ENCODE data around the gene HAO2. TPM values are rescaled to one million over a fixed set of nuclear protein-coding genes. Genes with fewer than 3 reads are reported as not detected.

Gene HAO2
- total and polyA plus RNA-seq, 2 experiments from 2014 or later: not detected

DNA sequence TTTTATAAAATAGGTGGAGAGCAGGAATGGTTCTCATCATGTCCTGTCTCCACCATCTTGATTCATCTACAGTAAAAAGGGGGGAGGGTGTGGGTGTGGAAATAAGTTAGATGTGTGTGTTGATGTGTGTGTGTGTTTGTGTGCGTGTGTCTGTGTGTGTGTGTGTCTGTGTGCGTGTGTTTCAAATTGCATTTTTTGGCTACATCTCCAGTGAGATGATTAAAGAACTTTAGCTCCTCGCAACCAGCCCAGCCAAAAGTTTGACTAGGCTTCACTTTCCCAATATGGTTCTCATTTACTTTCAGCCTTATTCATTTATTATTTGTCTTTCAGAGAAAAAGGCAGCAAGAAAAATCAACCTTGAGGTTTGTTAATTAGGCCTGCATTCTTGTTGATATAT lies 14.7 kb upstream of the HAO2 start:
- TF ChIP-seq REST (IDR thresholded peaks at IDR 0.05; ENCODE audit: unreplicated experiment): no peak
- no peak for TF ChIP-seq STAT1 (IDR thresholded peaks at IDR 0.05; ENCODE audit: unreplicated experiment)
- no peak for TF ChIP-seq CREB1 (CRISPR knock-in tag; IDR thresholded peaks at IDR 0.05; ENCODE audit: low read depth)
- TF ChIP-seq EZH2phosphoT487 (IDR thresholded peaks at IDR 0.05; ENCODE audit: unreplicated experiment): no peak
- TF ChIP-seq ZNF462 (CRISPR knock-in tag; IDR thresholded peaks at IDR 0.05): no peak
- TF ChIP-seq NANOG (IDR thresholded peaks at IDR 0.05; ENCODE audit: borderline replicate concordance): no peak
- no peak for TF ChIP-seq ETS1 (IDR thresholded peaks at IDR 0.05)
- TF ChIP-seq EZH2 (IDR thresholded peaks at IDR 0.05; ENCODE audit: low read depth, unreplicated experiment): no peak
- TF ChIP-seq POLR2AphosphoS5 (IDR thresholded peaks at IDR 0.05; ENCODE audit: low read depth): no peak
- TF ChIP-seq, protein P1, sequence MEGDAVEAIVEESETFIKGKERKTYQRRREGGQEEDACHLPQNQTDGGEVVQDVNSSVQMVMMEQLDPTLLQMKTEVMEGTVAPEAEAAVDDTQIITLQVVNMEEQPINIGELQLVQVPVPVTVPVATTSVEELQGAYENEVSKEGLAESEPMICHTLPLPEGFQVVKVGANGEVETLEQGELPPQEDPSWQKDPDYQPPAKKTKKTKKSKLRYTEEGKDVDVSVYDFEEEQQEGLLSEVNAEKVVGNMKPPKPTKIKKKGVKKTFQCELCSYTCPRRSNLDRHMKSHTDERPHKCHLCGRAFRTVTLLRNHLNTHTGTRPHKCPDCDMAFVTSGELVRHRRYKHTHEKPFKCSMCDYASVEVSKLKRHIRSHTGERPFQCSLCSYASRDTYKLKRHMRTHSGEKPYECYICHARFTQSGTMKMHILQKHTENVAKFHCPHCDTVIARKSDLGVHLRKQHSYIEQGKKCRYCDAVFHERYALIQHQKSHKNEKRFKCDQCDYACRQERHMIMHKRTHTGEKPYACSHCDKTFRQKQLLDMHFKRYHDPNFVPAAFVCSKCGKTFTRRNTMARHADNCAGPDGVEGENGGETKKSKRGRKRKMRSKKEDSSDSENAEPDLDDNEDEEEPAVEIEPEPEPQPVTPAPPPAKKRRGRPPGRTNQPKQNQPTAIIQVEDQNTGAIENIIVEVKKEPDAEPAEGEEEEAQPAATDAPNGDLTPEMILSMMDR (conservative IDR thresholded peaks at IDR 0.05; ENCODE audit: low read depth in 2 of 2): no peak
- no peak for TF ChIP-seq ZNF331 (CRISPR knock-in tag; IDR thresholded peaks at IDR 0.05; ENCODE audit: low read depth)
- no peak for TF ChIP-seq JUNB (IDR thresholded peaks at IDR 0.05; ENCODE audit: unreplicated experiment)
- no peak for TF ChIP-seq ZNF114 (CRISPR knock-in tag; IDR thresholded peaks at IDR 0.05)
- Histone ChIP-seq H2AFZ (peak overlapping the region; percentile 3; the same call in 1 of the 2 replicates), H3K4me1 (ENCODE audit: insufficient read depth) (peaks cover 3% of the 10 kb centered on the region; the same call in 1 of the 2 replicates), H4K20me1 (replicated peaks; ENCODE audit: insufficient read depth) (no peaks in the 10 kb centered on the region), H3K4me3 (no peak overlapping the region), H3K79me2 (replicated peaks; ENCODE audit: insufficient read depth) (no peaks in the 10 kb centered on the region), H3K4me2 (no peak overlapping the region), H3K9me2 (ENCODE audit: insufficient read depth) (peaks cover 14% of the 10 kb centered on the region; the same call in 1 of the 2 replicates), H3K27me3 (ENCODE audit: insufficient read depth) (no peaks in the 10 kb centered on the region), H3K27ac (ENCODE audit: low read depth) (no peak overlapping the region), H3K36me3 (ENCODE audit: insufficient read depth) (0 out of 2 replicates have a peak, but pooled peaks cover 5% of the 10 kb centered on the region), H3F3A (replicated peaks; ENCODE audit: low read depth) (no peaks in the 10 kb centered on the region)
- Mint-ChIP-seq H3K9me3 (peaks cover 15% of the 10 kb centered on the region), H3K4me3 (no peak overlapping the region), H3K27me3 (ENCODE audit: insufficient read depth, low read depth, poor library complexity) (peaks cover 3% of the 10 kb centered on the region), H3K27ac (no peak overlapping the region), H3K4me1 (peaks cover 4% of the 10 kb centered on the region), H3K36me3 (ENCODE audit: low read depth) (peaks cover 20% of the 10 kb centered on the region)
- DNase-seq (ENCODE audit: low spot score) (no peak), ATAC-seq (no peak)
